C4-2B (cell line): ENCODE measurements around the gene PTPRS.

Experiments used
- H3K27ac ChIP-seq: fragments of 450-650 bp; 2 replicates; pipeline ENCODE4 v1.5.1; 2017
- ZFX ChIP-seq: fragments of 450-650 bp; IDR thresholded peaks from 2 replicates; pipeline ENCODE4 v1.6.1; 2017
- TF ChIP-seq, protein P1 (sequence below): fragments of 450-650 bp; conservative IDR thresholded peaks from 2 replicates; pipeline ENCODE4 v1.5.1; 2017; ENCODE audit warnings: mild to moderate bottlenecking

PTPRS gene

DNA sequence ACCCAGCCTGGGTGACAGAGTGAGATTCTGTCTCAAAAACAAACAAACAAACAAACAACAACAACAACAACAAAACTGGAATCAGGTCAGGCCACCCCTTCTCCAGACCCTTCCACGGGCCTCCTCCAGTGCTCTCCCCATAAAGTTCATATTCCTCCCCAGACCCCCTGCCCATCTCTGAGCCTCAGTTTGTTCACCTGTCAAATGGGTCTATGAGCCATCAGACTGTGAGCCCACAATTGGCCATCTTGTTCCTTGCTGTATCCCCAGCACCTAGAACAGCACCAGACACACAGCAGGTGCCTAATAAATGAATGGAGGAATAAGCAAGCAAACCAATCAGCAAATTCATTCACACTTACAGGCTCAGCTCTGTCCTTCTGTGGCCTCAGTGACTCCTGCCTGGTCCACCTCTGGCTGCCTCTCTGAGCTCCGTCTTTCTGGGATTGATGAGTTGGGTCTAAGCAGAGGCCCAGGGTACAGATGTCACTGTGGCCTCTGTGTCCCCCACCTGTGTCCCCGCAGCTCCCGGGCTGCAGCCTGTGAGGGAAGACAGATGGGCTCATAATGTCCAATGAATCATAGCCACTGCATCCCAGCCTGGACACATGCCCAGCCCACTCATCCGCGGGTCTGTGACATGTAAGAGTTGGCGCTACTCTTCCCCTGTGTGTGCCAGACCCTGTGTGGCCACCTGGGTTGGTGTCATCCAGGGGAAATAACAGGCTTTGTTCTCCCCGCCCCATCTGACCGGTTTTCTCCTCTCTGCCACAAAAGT is 19.6 kb upstream of the PTPRS start:
- no peak overlapping the region for H3K27ac ChIP-seq

DNA sequence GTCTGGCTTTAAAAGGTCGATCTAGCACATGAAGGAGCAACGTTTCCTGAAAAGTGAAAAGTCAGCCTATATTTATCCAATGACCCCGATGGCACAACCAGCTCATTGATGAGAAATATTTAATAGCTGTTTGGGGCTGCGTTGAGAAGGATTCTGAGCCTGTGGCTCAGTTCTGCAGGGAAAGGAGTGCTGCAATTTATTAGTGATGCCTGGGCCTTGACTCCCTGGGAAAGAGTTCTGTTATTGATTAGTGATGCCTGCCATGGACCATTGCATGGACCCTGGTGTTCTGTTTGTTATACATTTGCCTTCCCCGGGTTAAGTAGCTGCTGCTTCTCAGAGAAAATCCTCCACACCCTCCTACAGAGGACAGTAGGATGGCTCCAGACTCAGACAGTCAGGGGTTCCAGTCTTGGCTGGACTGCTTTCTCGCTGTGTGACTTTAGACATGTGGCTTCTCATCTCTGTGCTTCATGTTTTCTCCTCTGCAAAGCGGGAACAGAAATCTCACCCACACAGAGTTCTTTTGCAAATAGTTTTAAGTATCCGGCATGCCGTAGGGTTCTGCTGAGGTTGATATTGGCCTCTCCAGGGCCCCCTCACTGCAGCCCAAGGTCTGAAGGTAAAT is 17.7 kb upstream of the PTPRS start:
- TF ChIP-seq ZFX = no peak
- TF ChIP-seq, protein P1, sequence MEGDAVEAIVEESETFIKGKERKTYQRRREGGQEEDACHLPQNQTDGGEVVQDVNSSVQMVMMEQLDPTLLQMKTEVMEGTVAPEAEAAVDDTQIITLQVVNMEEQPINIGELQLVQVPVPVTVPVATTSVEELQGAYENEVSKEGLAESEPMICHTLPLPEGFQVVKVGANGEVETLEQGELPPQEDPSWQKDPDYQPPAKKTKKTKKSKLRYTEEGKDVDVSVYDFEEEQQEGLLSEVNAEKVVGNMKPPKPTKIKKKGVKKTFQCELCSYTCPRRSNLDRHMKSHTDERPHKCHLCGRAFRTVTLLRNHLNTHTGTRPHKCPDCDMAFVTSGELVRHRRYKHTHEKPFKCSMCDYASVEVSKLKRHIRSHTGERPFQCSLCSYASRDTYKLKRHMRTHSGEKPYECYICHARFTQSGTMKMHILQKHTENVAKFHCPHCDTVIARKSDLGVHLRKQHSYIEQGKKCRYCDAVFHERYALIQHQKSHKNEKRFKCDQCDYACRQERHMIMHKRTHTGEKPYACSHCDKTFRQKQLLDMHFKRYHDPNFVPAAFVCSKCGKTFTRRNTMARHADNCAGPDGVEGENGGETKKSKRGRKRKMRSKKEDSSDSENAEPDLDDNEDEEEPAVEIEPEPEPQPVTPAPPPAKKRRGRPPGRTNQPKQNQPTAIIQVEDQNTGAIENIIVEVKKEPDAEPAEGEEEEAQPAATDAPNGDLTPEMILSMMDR = no peak

More for the DNA sequence above, 19.6 kb upstream of the PTPRS start:
- TF ChIP-seq ZFX = no peak
- TF ChIP-seq, protein P1 = no peak

DNA sequence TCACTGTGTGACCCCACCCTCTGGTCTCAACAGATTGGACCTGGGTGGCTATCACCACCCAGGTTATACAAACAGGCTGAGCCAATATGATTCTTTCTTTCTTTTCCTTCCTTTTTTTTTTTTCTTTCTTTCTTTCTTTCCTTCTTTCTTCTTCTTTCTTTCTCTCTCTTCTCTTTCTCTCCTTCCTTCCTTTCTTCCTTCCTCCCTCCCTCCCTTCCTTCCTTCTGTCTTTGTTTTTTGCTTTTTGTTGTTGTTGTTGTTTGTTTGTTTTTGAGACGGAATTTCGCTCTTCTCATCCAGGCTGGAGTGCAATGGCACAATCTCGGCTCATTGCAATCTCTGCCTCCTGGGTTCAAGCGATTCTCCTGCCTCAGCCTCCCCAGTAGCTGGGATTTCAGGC is 17.0 kb upstream of the PTPRS start:
- H3K27ac ChIP-seq = no peak overlapping the region
- TF ChIP-seq, protein P1 = no peak
- no peak for TF ChIP-seq ZFX

More for the DNA sequence above, 17.7 kb upstream of the PTPRS start:
- no peak overlapping the region for H3K27ac ChIP-seq

DNA sequence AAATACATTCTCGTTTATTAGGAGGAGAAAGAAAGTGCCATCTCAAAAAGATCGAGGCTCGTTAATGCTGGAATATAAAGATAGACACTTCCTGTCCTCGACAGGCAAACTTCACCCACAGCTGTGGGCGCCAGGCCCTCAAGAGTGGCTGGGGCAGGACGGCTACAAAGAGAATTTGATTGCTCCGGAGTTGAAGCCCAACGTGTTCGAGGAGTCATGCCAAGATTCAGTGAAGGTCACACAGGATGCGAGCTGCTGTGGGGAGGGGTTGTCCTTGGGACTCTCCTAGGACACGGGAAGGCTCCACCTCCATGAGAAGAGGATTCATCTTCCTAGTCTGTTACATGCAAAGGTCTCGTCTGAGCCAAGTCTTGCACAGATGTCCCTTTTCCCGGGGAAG is 16.3 kb upstream of the PTPRS start:
- TF ChIP-seq, protein P1 = no peak
- no peak for TF ChIP-seq ZFX
- no peak overlapping the region for H3K27ac ChIP-seq

DNA sequence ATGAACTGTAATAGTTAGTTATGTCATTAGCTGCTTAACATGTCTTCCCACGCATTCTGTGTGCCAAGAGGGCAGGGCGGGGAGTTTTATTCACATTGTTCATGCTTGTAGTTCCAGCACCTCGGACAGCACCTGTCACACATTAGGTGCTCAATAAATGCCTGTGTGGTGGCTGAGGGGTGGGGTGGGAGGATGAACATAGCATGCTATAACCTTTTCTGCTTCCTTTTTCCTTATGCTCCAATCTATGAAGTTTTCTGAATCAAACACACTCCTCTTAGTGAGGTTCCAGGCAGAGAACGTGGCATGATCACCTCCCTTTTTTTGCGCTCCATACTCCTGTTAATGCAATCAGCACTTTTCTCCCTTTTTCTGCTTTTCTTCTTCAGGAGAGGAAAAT is 15.8 kb upstream of the PTPRS start:
- H3K27ac ChIP-seq = no peak overlapping the region
- TF ChIP-seq ZFX = no peak
- TF ChIP-seq, protein P1 = no peak

DNA sequence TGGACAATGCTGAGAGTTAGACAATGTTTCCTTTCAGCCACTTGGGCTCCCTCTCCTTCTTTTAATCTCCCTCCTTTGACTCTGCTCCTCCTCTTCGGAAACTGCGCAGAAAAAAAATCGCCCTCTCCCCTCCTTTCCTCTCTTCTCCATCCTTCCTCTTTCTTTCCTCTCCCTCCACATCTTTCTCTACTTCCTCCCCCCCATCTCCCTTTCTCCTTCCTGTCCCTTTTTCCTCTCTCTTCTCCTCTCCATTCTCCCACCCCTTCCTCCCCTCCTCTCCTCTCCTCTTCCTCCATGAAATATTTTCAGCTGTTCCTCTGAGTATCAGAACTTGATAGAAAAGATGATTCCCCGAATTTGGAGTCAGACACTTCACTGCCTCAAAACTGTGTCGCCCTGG is 15.1 kb upstream of the PTPRS start:
- no peak for TF ChIP-seq ZFX
- no peak overlapping the region for H3K27ac ChIP-seq

DNA sequence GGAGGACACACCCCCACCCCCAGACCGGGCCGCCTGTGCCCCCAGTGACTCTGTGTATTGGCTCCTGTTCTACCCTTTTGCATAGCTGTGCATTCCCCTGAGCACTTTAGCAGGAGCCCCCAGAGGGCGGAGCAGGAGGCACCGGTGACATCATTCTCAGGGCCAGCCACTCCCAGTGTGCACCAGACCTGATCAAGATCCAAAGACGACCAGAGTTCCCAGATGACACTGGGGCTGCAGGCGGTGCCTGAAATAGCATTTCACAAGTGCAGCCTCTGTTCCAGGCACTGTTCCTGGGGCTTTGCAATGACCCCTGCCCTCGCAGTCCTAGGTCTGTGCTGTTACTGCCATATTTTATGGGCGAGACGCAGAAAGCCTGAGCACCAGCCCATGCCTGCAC is 14.5 kb upstream of the PTPRS start:
- H3K27ac ChIP-seq = no peak overlapping the region
- no peak for TF ChIP-seq ZFX
- TF ChIP-seq, protein P1 = no peak
